HEK293T (cell line): ENCODE measurements around the gene IFTAP.

Experiments used
- CTCF ChIA-PET: fragments of 350-600 bp; formaldehyde crosslinking; extraction: SDS; loops from one replicate; lab custom pipeline; 2021; ENCODE audit warnings: antibody characterized with exemption, inconsistent platforms; lab: Yijun Ruan, JAX
- POLR2A ChIA-PET: fragments of 350-600 bp; formaldehyde crosslinking; extraction: SDS; loops from one replicate; lab custom pipeline; 2020; ENCODE audit warnings: antibody characterized with exemption, inconsistent platforms; lab: Yijun Ruan, JAX
- DNase-seq: peaks from one replicate; pipeline ENCODE4 v3.0.0; 2012; ENCODE audit warnings: mixed read lengths; ENCODE audit errors: extremely low spot score
- ARNT ChIP-seq: fragments of 450-650 bp; IDR thresholded peaks from 2 replicates; pipeline ENCODE4 v1.6.1; 2017; ENCODE audit warnings: mild to moderate bottlenecking
- BHLHE40 ChIP-seq: fragments of 450-650 bp; IDR thresholded peaks from 2 replicates; pipeline ENCODE4 v1.6.1; 2016; ENCODE audit warnings: mild to moderate bottlenecking, moderate library complexity, borderline replicate concordance
- CTBP1 ChIP-seq: fragments of 450-650 bp; IDR thresholded peaks from 2 replicates; pipeline ENCODE4 v1.6.1; 2016; ENCODE audit warnings: borderline replicate concordance
- ELF4 ChIP-seq: fragments of 450-650 bp; IDR thresholded peaks from 2 replicates; pipeline ENCODE4 v1.6.1; 2017; ENCODE audit warnings: antibody characterized with exemption
- FOXA1 ChIP-seq: fragments of 450-650 bp; IDR thresholded peaks from 2 replicates; pipeline ENCODE4 v1.6.1; 2016; ENCODE audit warnings: mild to moderate bottlenecking
- FOXK2 ChIP-seq: fragments of 450-650 bp; IDR thresholded peaks from 2 replicates; pipeline ENCODE4 v1.6.1; 2016; ENCODE audit warnings: mild to moderate bottlenecking
- FOXM1 ChIP-seq: fragments of 450-650 bp; IDR thresholded peaks from 2 replicates; pipeline ENCODE4 v1.6.1; 2017; ENCODE audit warnings: mild to moderate bottlenecking, borderline replicate concordance
- HDGF ChIP-seq: fragments of 450-650 bp; IDR thresholded peaks from 2 replicates; pipeline ENCODE4 v1.6.1; 2017; ENCODE audit warnings: antibody characterized with exemption, borderline replicate concordance
- L3MBTL2 ChIP-seq: fragments of 450-650 bp; conservative IDR thresholded peaks from 2 replicates; pipeline ENCODE4 v1.6.1; 2016; ENCODE audit warnings: mild to moderate bottlenecking
- LEF1 ChIP-seq: fragments of 450-650 bp; IDR thresholded peaks from 2 replicates; pipeline ENCODE4 v1.6.1; 2017; ENCODE audit warnings: mild to moderate bottlenecking, borderline replicate concordance
- NFRKB ChIP-seq: fragments of 450-650 bp; IDR thresholded peaks from 2 replicates; pipeline ENCODE4 v1.6.1; 2016; ENCODE audit warnings: mild to moderate bottlenecking, moderate library complexity
- PKNOX1 ChIP-seq: fragments of 450-650 bp; IDR thresholded peaks from 2 replicates; pipeline ENCODE4 v1.6.1; 2016
- SP1 ChIP-seq: fragments of 450-650 bp; IDR thresholded peaks from 2 replicates; pipeline ENCODE4 v1.6.1; 2017
- SUZ12 ChIP-seq: fragments of 450-650 bp; IDR thresholded peaks from 2 replicates; pipeline ENCODE4 v1.6.1; 2016; ENCODE audit warnings: mild to moderate bottlenecking
- TARDBP ChIP-seq: fragments of 450-650 bp; IDR thresholded peaks from 2 replicates; pipeline ENCODE4 v1.6.1; 2016
- ZNF384 ChIP-seq: fragments of 450-650 bp; IDR thresholded peaks from 2 replicates; pipeline ENCODE4 v1.6.1; 2016

Gene IFTAP

GRCh38 chr11:36564376-36565030 lies 29.8 kb upstream of the IFTAP start:
- ChIA-PET CTCF (interaction anchor here (0.8 to 4.9 kb wide), 21 partner anchors 9 to 187 kb away, joined by 3 to 64 read pairs (median 5); no protein-coding TSS in a partner anchor), POLR2A (no interaction called here)
- DNase-seq: peak; percentile 50
- TF ChIP-seq L3MBTL2 (no peak), FOXA1 (no peak), ZNF384 (no peak), ELF4 (no peak), SP1 (no peak), BHLHE40 (no peak), HDGF (no peak), FOXM1 (no peak), LEF1 (no peak), ARNT (no peak), NFRKB (no peak)

GRCh38 chr11:36565031-36565610 lies 29.2 kb upstream of the IFTAP start:
- ChIA-PET POLR2A (no interaction called here), CTCF (interaction anchor here (0.8 to 4.9 kb wide), 18 partner anchors 8 to 186 kb away, joined by 3 to 64 read pairs (median 6); no protein-coding TSS in a partner anchor)

GRCh38 chr11:36566407-36567053 lies 27.8 kb upstream of the IFTAP start:
- DNase-seq: no peak
- CTCF ChIA-PET: interaction anchor here (0.7 to 4.9 kb wide), 2 partner anchors 9 to 181 kb away, joined by 3 to 64 read pairs; no protein-coding TSS in a partner anchor
- POLR2A ChIA-PET: no interaction called here
- TF ChIP-seq BHLHE40: no peak
- TF ChIP-seq SUZ12: no peak
- TF ChIP-seq HDGF: no peak
- TF ChIP-seq NFRKB: no peak
- TF ChIP-seq FOXA1: no peak
- TF ChIP-seq LEF1: no peak
- no peak for TF ChIP-seq FOXK2
- TF ChIP-seq SP1: no peak
- no peak for TF ChIP-seq PKNOX1
- TF ChIP-seq TARDBP: no peak
- no peak for TF ChIP-seq ZNF384
- no peak for TF ChIP-seq CTBP1

More at GRCh38 chr11:36565031-36565610, 29.2 kb upstream of the IFTAP start:
- TF ChIP-seq NFRKB (no peak), L3MBTL2 (no peak), SP1 (no peak), FOXK2 (no peak), TARDBP (no peak), PKNOX1 (no peak), ZNF384 (no peak), LEF1 (no peak), SUZ12 (no peak)
- DNase-seq: no peak

GRCh38 chr11:36567694-36568093 lies 26.6 kb upstream of the IFTAP start, which contains the start of gene RAG1:
RAG1 (plus strand) TSS chr11:36568007; CDS start chr11:36573305, 5,298 bp downstream.
- TF ChIP-seq ARNT (no peak), PKNOX1 (no peak), TARDBP (no peak), LEF1 (no peak), SP1 (no peak)
- CTCF ChIA-PET: interaction anchor here (4.9 kb wide), 1 partner anchor 180 kb away, joined by 64 read pairs; no protein-coding TSS in a partner anchor
- DNase-seq: no peak
- POLR2A ChIA-PET: no interaction called here

GRCh38 chr11:36569095-36569494 lies 25.2 kb upstream of the IFTAP start:
- ChIA-PET POLR2A (no interaction called here), CTCF (no interaction called here)
- DNase-seq: no peak
- TF ChIP-seq SP1 (no peak), FOXK2 (no peak), SUZ12 (no peak), ELF4 (no peak), ARNT (no peak), FOXM1 (no peak), PKNOX1 (no peak), HDGF (no peak), NFRKB (no peak), CTBP1 (no peak), LEF1 (no peak), BHLHE40 (no peak), L3MBTL2 (no peak), FOXA1 (no peak), ZNF384 (no peak), TARDBP (no peak)
